ENCODE data around the gene TPD52L1.

Gene TPD52L1

GRCh38 chr6:125153391-125154117 lies at the start of gene TPD52L1:
TPD52L1 (plus strand) TSS chr6:125153773; CDS start chr6:125153952, 179 bp downstream.
- Mint-ChIP-seq H3K4me1 (no peaks in the 10 kb centered on the region), H3K4me3 (peak within 1 kb of the TSS; percentile 48), H3K36me3 (no peaks in the 10 kb centered on the region), H3K27ac (no peak within 1 kb of the TSS), H3K9me3 (no peaks in the 10 kb centered on the region)
- peak; percentile 88 for ATAC-seq
- peak; percentile 33 to 70 for DNase-seq (ENCODE audit: low spot score in 2 of 2)

GRCh38 chr6:125104425-125104824 lies 49.1 kb upstream of the TPD52L1 start:
- Mint-ChIP-seq H3K4me3 (no peak overlapping the region), H3K27ac (no peak overlapping the region), H3K4me1 (no peaks in the 10 kb centered on the region), H3K9me3 (peaks cover 3% of the 10 kb centered on the region), H3K36me3 (no peaks in the 10 kb centered on the region)
- ATAC-seq (no peak), DNase-seq (ENCODE audit: low spot score in 2 of 2) (no peak)

- Mint-ChIP-seq H3K4me3 (no peak overlapping the region), H3K9me3 (peaks cover 24% of the 10 kb centered on the region), H3K27ac (no peak overlapping the region), H3K36me3 (no peaks in the 10 kb centered on the region), H3K4me1 (no peaks in the 10 kb centered on the region)
- ATAC-seq: no peak
- no peak for DNase-seq (ENCODE audit: low spot score in 2 of 2)
These were observed 46.5 kb upstream of the TPD52L1 start for GRCh38 chr6:125107048-125107447.

GRCh38 chr6:125107896-125108295 lies 45.7 kb upstream of the TPD52L1 start:
- DNase-seq (ENCODE audit: low spot score in 2 of 2): no peak
- H3K27ac Mint-ChIP-seq: no peak overlapping the region
- H3K9me3 Mint-ChIP-seq: peaks cover 29% of the 10 kb centered on the region
- H3K4me1 Mint-ChIP-seq: no peaks in the 10 kb centered on the region
- H3K4me3 Mint-ChIP-seq: no peak overlapping the region
- H3K36me3 Mint-ChIP-seq: no peaks in the 10 kb centered on the region
- ATAC-seq: no peak

GRCh38 chr6:125110056-125110455 lies 43.5 kb upstream of the TPD52L1 start:
- no peaks in the 10 kb centered on the region for H3K36me3 Mint-ChIP-seq
- no peak overlapping the region for H3K4me3 Mint-ChIP-seq
- ATAC-seq (no peak), DNase-seq (ENCODE audit: low spot score in 2 of 2) (no peak)
- no peaks in the 10 kb centered on the region for H3K4me1 Mint-ChIP-seq
- peaks cover 29% of the 10 kb centered on the region for H3K9me3 Mint-ChIP-seq
- H3K27ac Mint-ChIP-seq: no peak overlapping the region

GRCh38 chr6:125111219-125111983 lies 42.2 kb upstream of the TPD52L1 start:
- ATAC-seq: no peak
- Mint-ChIP-seq H3K9me3 (peaks cover 29% of the 10 kb centered on the region), H3K27ac (no peak overlapping the region), H3K36me3 (no peaks in the 10 kb centered on the region), H3K4me3 (no peak overlapping the region), H3K4me1 (no peaks in the 10 kb centered on the region)
- DNase-seq (ENCODE audit: low spot score in 2 of 2): no peak

- Mint-ChIP-seq H3K4me3 (no peak overlapping the region), H3K4me1 (no peaks in the 10 kb centered on the region), H3K9me3 (peaks cover 29% of the 10 kb centered on the region), H3K36me3 (no peaks in the 10 kb centered on the region), H3K27ac (no peak overlapping the region)
- no peak for ATAC-seq
- no peak for DNase-seq (ENCODE audit: low spot score in 2 of 2)
These were observed 40.6 kb upstream of the TPD52L1 start for GRCh38 chr6:125112934-125113333.

- no peak for ATAC-seq
- Mint-ChIP-seq H3K36me3 (no peaks in the 10 kb centered on the region), H3K9me3 (peaks cover 27% of the 10 kb centered on the region), H3K4me1 (no peaks in the 10 kb centered on the region), H3K27ac (no peak overlapping the region), H3K4me3 (no peak overlapping the region)
- no peak for DNase-seq (ENCODE audit: low spot score in 2 of 2)
These were observed 39.2 kb upstream of the TPD52L1 start for GRCh38 chr6:125114248-125114858.

- no peaks in the 10 kb centered on the region for H3K36me3 Mint-ChIP-seq
- H3K27ac Mint-ChIP-seq: no peak overlapping the region
- peaks cover 11% of the 10 kb centered on the region for H3K9me3 Mint-ChIP-seq
- DNase-seq (ENCODE audit: low spot score in 2 of 2) (no peak), ATAC-seq (no peak)
- H3K4me1 Mint-ChIP-seq: no peaks in the 10 kb centered on the region
- no peak overlapping the region for H3K4me3 Mint-ChIP-seq
These were observed 37.4 kb upstream of the TPD52L1 start for GRCh38 chr6:125116170-125116569.

GRCh38 chr6:125116710-125117109 lies 36.9 kb upstream of the TPD52L1 start:
- Mint-ChIP-seq H3K4me3 (no peak overlapping the region), H3K9me3 (peaks cover 6% of the 10 kb centered on the region), H3K36me3 (no peaks in the 10 kb centered on the region), H3K4me1 (no peaks in the 10 kb centered on the region), H3K27ac (no peak overlapping the region)
- DNase-seq (ENCODE audit: low spot score in 2 of 2) (no peak), ATAC-seq (no peak)

- Mint-ChIP-seq H3K4me1 (no peaks in the 10 kb centered on the region), H3K9me3 (no peaks in the 10 kb centered on the region), H3K36me3 (no peaks in the 10 kb centered on the region), H3K27ac (no peak overlapping the region), H3K4me3 (no peak overlapping the region)
- DNase-seq (ENCODE audit: low spot score in 2 of 2): no peak
- no peak for ATAC-seq
These were observed 35.8 kb upstream of the TPD52L1 start for GRCh38 chr6:125117818-125118217.

- Mint-ChIP-seq H3K36me3 (no peaks in the 10 kb centered on the region), H3K27ac (no peak overlapping the region), H3K9me3 (no peaks in the 10 kb centered on the region), H3K4me3 (no peak overlapping the region), H3K4me1 (no peaks in the 10 kb centered on the region)
- ATAC-seq (no peak), DNase-seq (ENCODE audit: low spot score in 2 of 2) (no peak)
These were observed 33.5 kb upstream of the TPD52L1 start for GRCh38 chr6:125120054-125120590.

- ATAC-seq (no peak), DNase-seq (ENCODE audit: low spot score in 2 of 2) (no peak)
- Mint-ChIP-seq H3K27ac (no peak overlapping the region), H3K4me3 (no peak overlapping the region), H3K9me3 (no peaks in the 10 kb centered on the region), H3K36me3 (no peaks in the 10 kb centered on the region), H3K4me1 (no peaks in the 10 kb centered on the region)
These were observed 31.7 kb upstream of the TPD52L1 start for GRCh38 chr6:125121894-125122293.

GRCh38 chr6:125123051-125123450 lies 30.5 kb upstream of the TPD52L1 start:
- ATAC-seq (no peak), DNase-seq (ENCODE audit: low spot score in 2 of 2) (no peak)
- H3K4me1 Mint-ChIP-seq: no peaks in the 10 kb centered on the region
- H3K36me3 Mint-ChIP-seq: no peaks in the 10 kb centered on the region
- H3K27ac Mint-ChIP-seq: no peak overlapping the region
- no peak overlapping the region for H3K4me3 Mint-ChIP-seq
- no peaks in the 10 kb centered on the region for H3K9me3 Mint-ChIP-seq

- H3K9me3 Mint-ChIP-seq: no peaks in the 10 kb centered on the region
- no peak overlapping the region for H3K27ac Mint-ChIP-seq
- ATAC-seq: no peak
- no peak for DNase-seq (ENCODE audit: low spot score in 2 of 2)
- no peaks in the 10 kb centered on the region for H3K36me3 Mint-ChIP-seq
- H3K4me1 Mint-ChIP-seq: no peaks in the 10 kb centered on the region
- no peak overlapping the region for H3K4me3 Mint-ChIP-seq
These were observed 30.0 kb upstream of the TPD52L1 start for GRCh38 chr6:125123468-125124048.

Data from stimulated activated effector memory CD8-positive, alpha-beta T cell treated with anti-CD3 and anti-CD28 coated beads, Interleukin-12 subunit alpha, Interleukin-12 subunit beta, amount 100 ng/mL, for 72 hours (primary cell).